Body of pancreas (tissue), 4 donors: ENCODE measurements around the gene SERHL2.

Source experiments
- CTCF ChIP-seq, 7 experiments: fragments of 450-650 bp in 4 of 7; fragments of 200-600 bp in 3 of 7; sonication (generic) in 3 of 7; IDR thresholded peaks; one replicate each; pipeline ENCODE4 v1.5.1; 2016 to 2019; ENCODE audit warnings: antibody characterized with exemption in 7 of 7
- POLR2A ChIP-seq, 3 donors: fragments of 450-650 bp; IDR thresholded peaks; one replicate each; pipeline ENCODE4 v1.6.1; 2016; ENCODE audit warnings: antibody characterized with exemption in 3 of 3, mild to moderate bottlenecking in 2 of 3

GRCh38 chr22:42511401-42511891, 42.3 kb upstream of the SERHL2 start:
- TF ChIP-seq CTCF (IDR thresholded peaks at IDR 0.05) (no peak), POLR2A (IDR thresholded peaks at IDR 0.05) (no peak)
